DMS 273 treated with DMSO at 0.1 percent for 48 hours (cell line): ENCODE data around the gene EML2.
"Not testable (repeated sequence)": the region's sequence is repeated elsewhere in the genome, so short reads cannot be mapped to it uniquely, and the experiment has no call there.

Experiments
- DNase-seq: peaks from one replicate; lab custom pipeline; 2025; lab: John Stamatoyannopoulos, UW

Gene EML2

GRCh38 chr19:45646345-45646698 is 7.1 kb upstream of the EML2 start:
- DNase-seq = no peak

GRCh38 chr19:45645631-45646344 is 6.6 kb upstream of the EML2 start:
- DNase-seq = peak; percentile 85

- no peak for DNase-seq
Measured at GRCh38 chr19:45645068-45645630, 6.0 kb upstream of the EML2 start.

GRCh38 chr19:45643927-45644771 is 5.0 kb upstream of the EML2 start:
- DNase-seq = peak; percentile 50

GRCh38 chr19:45643024-45643926 is 4.1 kb upstream of the EML2 start:
- peak; percentile 62 for DNase-seq

- peak; percentile 53 for DNase-seq
Measured at GRCh38 chr19:45641274-45642105, 2.3 kb upstream of the EML2 start.

- no peak for DNase-seq
Measured at GRCh38 chr19:45640849-45641273, 1.7 kb upstream of the EML2 start.

- DNase-seq = no peak
Measured at GRCh38 chr19:45637890-45638667, 1.1 kb downstream of the EML2 start.

- no peak for DNase-seq
Measured at GRCh38 chr19:45636902-45637301, 2.3 kb downstream of the EML2 start.

- no peak for DNase-seq
Measured at GRCh38 chr19:45636275-45636674, 2.9 kb downstream of the EML2 start.

- DNase-seq = peak; percentile 88
Measured at GRCh38 chr19:45632468-45633196, 6.6 kb downstream of the EML2 start.

GRCh38 chr19:45630463-45630862 is 8.7 kb downstream of the EML2 start:
- DNase-seq = no peak

GRCh38 chr19:45629704-45630103 is 9.5 kb downstream of the EML2 start:
- DNase-seq = no peak

GRCh38 chr19:45628219-45628618 is 11.0 kb downstream of the EML2 start:
- not testable (repeated sequence) for DNase-seq

GRCh38 chr19:45623984-45624383 is 15.2 kb downstream of the EML2 start:
- no peak for DNase-seq

GRCh38 chr19:45621976-45622503 is 17.2 kb downstream of the EML2 start:
- no peak for DNase-seq

- no peak for DNase-seq
Measured at GRCh38 chr19:45621389-45621788, 17.8 kb downstream of the EML2 start.

- DNase-seq = no peak
Measured at GRCh38 chr19:45616704-45617017, 22.5 kb downstream of the EML2 start.
